MM.1S (cell line): ENCODE measurements around the gene DIAPH3.

Experiments used
- DNase-seq: peaks from one replicate; pipeline ENCODE4 v3.0.0-alpha.2; 2015
- H2AFZ ChIP-seq: fragments of 300-600 bp; sonication (generic); 2 replicates; pipeline ENCODE4 v1.6.0; 2016; ENCODE audit warnings: antibody characterized with exemption, low read length
- H3F3A ChIP-seq: fragments of 300-600 bp; sonication (generic); 2 replicates; pipeline ENCODE4 v1.6.1; 2016; ENCODE audit warnings: mild to moderate bottlenecking, antibody characterized with exemption, low read length, moderate library complexity, mixed read lengths; ENCODE audit not compliant: insufficient read depth
- H3K27ac ChIP-seq: fragments of 300-600 bp; sonication (generic); 2 replicates; pipeline ENCODE4 v1.5.1; 2016; ENCODE audit warnings: mild to moderate bottlenecking, low read length
- H3K27me3 ChIP-seq: fragments of 300-600 bp; sonication (generic); replicated peaks from 2 replicates; pipeline ENCODE4 v1.6.0; 2016; ENCODE audit warnings: low read length; ENCODE audit not compliant: insufficient read depth
- H3K36me3 ChIP-seq: fragments of 300-600 bp; sonication (generic); replicated peaks from 2 replicates; pipeline ENCODE4 v1.6.1; 2016; ENCODE audit warnings: mild to moderate bottlenecking, low read length, mixed read lengths; ENCODE audit not compliant: insufficient read depth
- H3K4me1 ChIP-seq: fragments of 300-600 bp; sonication (generic); 2 replicates; pipeline ENCODE4 v1.6.1; 2016; ENCODE audit warnings: low read length, mixed read lengths
- H3K4me2 ChIP-seq: fragments of 300-600 bp; sonication (generic); 2 replicates; pipeline ENCODE4 v1.6.0; 2016; ENCODE audit warnings: low read depth, low read length
- H3K4me3 ChIP-seq: fragments of 300-600 bp; sonication (generic); 2 replicates; pipeline ENCODE4 v1.5.1; 2016; ENCODE audit warnings: low read length, mixed read lengths
- H3K79me2 ChIP-seq: fragments of 300-600 bp; sonication (generic); 2 replicates; pipeline ENCODE4 v1.6.1; 2016; ENCODE audit warnings: mixed run types, low read length, mixed read lengths
- H3K9ac ChIP-seq: fragments of 300-600 bp; sonication (generic); 2 replicates; pipeline ENCODE4 v1.6.1; 2016; ENCODE audit warnings: low read length, mixed read lengths
- H3K9me2 ChIP-seq: fragments of 300-600 bp; sonication (generic); replicated peaks from 2 replicates; pipeline ENCODE4 v1.6.1; 2016; ENCODE audit warnings: mild to moderate bottlenecking, low read length, mixed read lengths; ENCODE audit not compliant: insufficient read depth
- H3K9me3 ChIP-seq: fragments of 300-600 bp; sonication (generic); replicated peaks from 2 replicates; pipeline ENCODE4 v1.6.1; 2016; ENCODE audit warnings: mild to moderate bottlenecking, low read length, mixed read lengths; ENCODE audit not compliant: insufficient read depth
- H4K20me1 ChIP-seq: fragments of 300-600 bp; sonication (generic); 2 replicates; pipeline ENCODE4 v1.6.1; 2016; ENCODE audit warnings: mild to moderate bottlenecking, low read length, moderate library complexity, mixed read lengths; ENCODE audit not compliant: insufficient read depth
- CTCF ChIP-seq: fragments of 300-600 bp; sonication (generic); IDR thresholded peaks from 2 replicates; pipeline ENCODE4 v1.5.1; 2016; ENCODE audit warnings: antibody characterized with exemption, low read length, mixed read lengths
- EZH2 ChIP-seq: fragments of 300-600 bp; sonication (generic); optimal IDR thresholded peaks from 2 replicates; pipeline ENCODE3; 2017; ENCODE audit warnings: low read depth, mild to moderate bottlenecking, antibody characterized with exemption, low read length, mixed read lengths
- EZH2phosphoT487 ChIP-seq: fragments of 300-600 bp; sonication (generic); IDR thresholded peaks from 2 replicates; pipeline ENCODE4 v1.6.1; 2018; ENCODE audit warnings: antibody characterized with exemption, low read length

DIAPH3 gene

GRCh38 chr13:59823486-59823885 lies 340.2 kb downstream of the DIAPH3 start:
- TF ChIP-seq EZH2phosphoT487: no peak
- H3K4me1 ChIP-seq: no peaks in the 10 kb centered on the region
- no peaks in the 10 kb centered on the region for H3K9me3 ChIP-seq
- no peak overlapping the region for H3K27ac ChIP-seq
- no peaks in the 10 kb centered on the region for H4K20me1 ChIP-seq
- no peak for DNase-seq
- H3K36me3 ChIP-seq: no peaks in the 10 kb centered on the region
- no peaks in the 10 kb centered on the region for H3K79me2 ChIP-seq
- H3F3A ChIP-seq: no peaks in the 10 kb centered on the region
- no peak overlapping the region for H3K4me2 ChIP-seq
- no peaks in the 10 kb centered on the region for H3K9me2 ChIP-seq
- no peaks in the 10 kb centered on the region for H3K27me3 ChIP-seq
- H3K9ac ChIP-seq: no peak overlapping the region
- no peak overlapping the region for H2AFZ ChIP-seq
- no peak overlapping the region for H3K4me3 ChIP-seq

- Histone ChIP-seq H4K20me1 (no peaks in the 10 kb centered on the region), H3F3A (no peaks in the 10 kb centered on the region), H3K4me2 (no peak overlapping the region), H3K27me3 (no peaks in the 10 kb centered on the region), H3K27ac (no peak overlapping the region), H3K4me1 (no peaks in the 10 kb centered on the region), H3K9ac (no peak overlapping the region), H3K36me3 (no peaks in the 10 kb centered on the region), H3K79me2 (no peaks in the 10 kb centered on the region), H3K9me3 (no peaks in the 10 kb centered on the region), H3K9me2 (no peaks in the 10 kb centered on the region), H3K4me3 (no peak overlapping the region), H2AFZ (no peak overlapping the region)
- no peak for DNase-seq
- TF ChIP-seq EZH2phosphoT487: no peak
- TF ChIP-seq CTCF: no peak
- TF ChIP-seq EZH2: no peak
Observed at GRCh38 chr13:59809564-59809963, 354.2 kb downstream of the DIAPH3 start.

- H3K27me3 ChIP-seq: no peaks in the 10 kb centered on the region
- H3K79me2 ChIP-seq: no peaks in the 10 kb centered on the region
- H3K9ac ChIP-seq: no peak overlapping the region
- no peaks in the 10 kb centered on the region for H3F3A ChIP-seq
- H3K9me2 ChIP-seq: no peaks in the 10 kb centered on the region
- H4K20me1 ChIP-seq: no peaks in the 10 kb centered on the region
- DNase-seq: no peak
- H3K36me3 ChIP-seq: no peaks in the 10 kb centered on the region
- H3K9me3 ChIP-seq: no peaks in the 10 kb centered on the region
- H3K27ac ChIP-seq: no peak overlapping the region
- no peak overlapping the region for H2AFZ ChIP-seq
- no peak overlapping the region for H3K4me2 ChIP-seq
- no peaks in the 10 kb centered on the region for H3K4me1 ChIP-seq
- H3K4me3 ChIP-seq: no peak overlapping the region
- TF ChIP-seq EZH2phosphoT487 (no peak), CTCF (no peak), EZH2 (no peak)
Observed at GRCh38 chr13:59806801-59807200, 356.9 kb downstream of the DIAPH3 start.

GRCh38 chr13:59801107-59801880 lies 362.4 kb downstream of the DIAPH3 start:
- Histone ChIP-seq H3K27me3 (no peaks in the 10 kb centered on the region), H3K4me3 (no peak overlapping the region), H3K79me2 (no peaks in the 10 kb centered on the region), H2AFZ (no peak overlapping the region), H3K27ac (no peak overlapping the region), H4K20me1 (no peaks in the 10 kb centered on the region), H3K4me1 (no peaks in the 10 kb centered on the region), H3K36me3 (no peaks in the 10 kb centered on the region), H3K4me2 (no peak overlapping the region), H3K9me3 (no peaks in the 10 kb centered on the region), H3F3A (no peaks in the 10 kb centered on the region), H3K9ac (no peak overlapping the region), H3K9me2 (no peaks in the 10 kb centered on the region)
- no peak for TF ChIP-seq EZH2
- no peak for DNase-seq
